Measurements from ENCODE around the gene KRTAP5-3. TPM values are rescaled to one million over a fixed set of nuclear protein-coding genes. Genes with fewer than 3 reads are reported as not detected.
"Not testable (repeated sequence)": the region's sequence is repeated elsewhere in the genome, so short reads cannot be mapped to it uniquely, and the experiment has no call there.

The KRTAP5-3 gene
- total RNA-seq, 1 donor from 2014 or later = not detected

DNA sequence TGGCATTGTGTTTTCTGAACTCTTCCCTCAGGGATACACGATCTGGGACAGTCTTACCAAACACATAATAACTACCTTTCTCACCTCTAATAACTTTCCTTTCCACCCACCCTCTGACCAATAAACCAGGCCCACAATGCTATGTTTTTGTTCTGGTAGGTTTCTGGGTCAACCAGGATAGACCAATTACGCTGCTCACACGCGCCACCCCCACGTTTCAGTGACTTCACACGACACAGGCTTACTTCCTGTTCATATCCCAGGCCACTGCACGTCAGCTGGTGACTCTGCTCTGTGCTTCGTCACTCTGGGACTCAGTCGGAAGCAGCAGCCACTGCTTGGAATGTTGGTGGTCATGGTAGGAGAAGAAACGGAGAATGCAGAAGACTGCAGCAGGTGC, 11.2 kb upstream of the KRTAP5-3 start:
- H3K4me3 Mint-ChIP-seq = no peak overlapping the region
- H4K20me1 ChIP-seq (ENCODE audit: low read depth) = no peaks in the 10 kb centered on the region
- DNase-seq (ENCODE audit: low spot score) = no peak
- H3K27ac Mint-ChIP-seq = no peak overlapping the region
- H3K9me3 Mint-ChIP-seq = peaks cover 4% of the 10 kb centered on the region
- no peak overlapping the region for H3K4me2 ChIP-seq
- TF ChIP-seq EZH2phosphoT487 (IDR thresholded peaks at IDR 0.05) (no peak), EZH2 (IDR thresholded peaks at IDR 0.05) (no peak), CTCF (IDR thresholded peaks at IDR 0.05) (no peak)
- H2AFZ ChIP-seq (replicated peaks) = no peak overlapping the region
- H3K36me3 Mint-ChIP-seq = no peaks in the 10 kb centered on the region
- peaks cover 3% of the 10 kb centered on the region for H3K4me1 Mint-ChIP-seq
- no peaks in the 10 kb centered on the region for H3F3A ChIP-seq (ENCODE audit: low read depth)
- no peaks in the 10 kb centered on the region for H3K9me3 ChIP-seq (ENCODE audit: low read depth)
- H3K27me3 ChIP-seq = peaks cover 12% of the 10 kb centered on the region
- no peak overlapping the region for H3K27ac ChIP-seq
- H3K4me3 ChIP-seq = no peak overlapping the region
- H3K9ac ChIP-seq = no peak overlapping the region
- H3K36me3 ChIP-seq = no peaks in the 10 kb centered on the region
- H3K27me3 Mint-ChIP-seq (ENCODE audit: insufficient read depth, low read depth) = peaks cover 23% of the 10 kb centered on the region
- no peaks in the 10 kb centered on the region for H3K4me1 ChIP-seq
- H3K79me2 ChIP-seq (ENCODE audit: low read depth) = no peaks in the 10 kb centered on the region

- Histone ChIP-seq H3K79me2 (ENCODE audit: low read depth) (no peaks in the 10 kb centered on the region), H3K4me1 (no peaks in the 10 kb centered on the region), H3K27me3 (peaks cover 12% of the 10 kb centered on the region), H3K9me3 (ENCODE audit: low read depth) (no peaks in the 10 kb centered on the region), H3F3A (ENCODE audit: low read depth) (no peaks in the 10 kb centered on the region), H3K27ac (no peak overlapping the region), H3K9ac (no peak overlapping the region), H2AFZ (replicated peaks) (no peak overlapping the region), H3K4me3 (no peak overlapping the region), H3K36me3 (no peaks in the 10 kb centered on the region), H3K4me2 (no peak overlapping the region), H4K20me1 (ENCODE audit: low read depth) (no peaks in the 10 kb centered on the region)
- no peaks in the 10 kb centered on the region for H3K36me3 Mint-ChIP-seq
- DNase-seq (ENCODE audit: low spot score) = no peak
- peaks cover 4% of the 10 kb centered on the region for H3K9me3 Mint-ChIP-seq
- H3K27me3 Mint-ChIP-seq (ENCODE audit: insufficient read depth, low read depth) = peaks cover 18% of the 10 kb centered on the region
- TF ChIP-seq EZH2 (IDR thresholded peaks at IDR 0.05) (no peak), EZH2phosphoT487 (IDR thresholded peaks at IDR 0.05) (no peak), CTCF (IDR thresholded peaks at IDR 0.05) (no peak)
- H3K27ac Mint-ChIP-seq = no peak overlapping the region
- H3K4me3 Mint-ChIP-seq = no peak overlapping the region
- H3K4me1 Mint-ChIP-seq = peaks cover 3% of the 10 kb centered on the region
These were observed 10.0 kb upstream of the KRTAP5-3 start for GRCh38 chr11:1618231-1618630.

DNA sequence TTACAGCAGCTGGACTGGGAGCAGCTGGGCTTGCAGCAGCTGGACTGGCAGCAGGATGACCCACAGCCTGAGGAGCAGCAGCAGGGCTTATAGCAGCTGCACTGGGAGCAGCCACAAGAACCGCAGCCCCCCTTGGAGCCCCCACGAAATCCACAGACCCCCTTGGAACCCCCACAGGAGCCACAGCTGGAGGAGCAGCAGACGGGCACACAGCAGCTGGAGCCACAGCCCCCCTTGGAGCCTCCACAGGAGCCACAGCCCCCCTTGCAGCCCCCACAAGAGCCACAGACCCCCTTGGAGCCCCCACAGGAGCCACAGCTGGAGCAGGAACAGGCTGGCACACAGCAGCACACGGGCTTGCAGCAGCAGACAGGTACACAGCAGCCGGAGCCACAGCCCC, 362 bp downstream of the KRTAP5-3 start:
- H3K9me3 Mint-ChIP-seq; H3K27ac ChIP-seq; H3K9me3 ChIP-seq (ENCODE audit: low read depth); H4K20me1 ChIP-seq (ENCODE audit: low read depth); DNase-seq (ENCODE audit: low spot score); H3K4me3 ChIP-seq; H3F3A ChIP-seq (ENCODE audit: low read depth); H3K9ac ChIP-seq; H3K79me2 ChIP-seq (ENCODE audit: low read depth); H3K4me1 ChIP-seq; H3K36me3 ChIP-seq; H3K4me3 Mint-ChIP-seq; H3K36me3 Mint-ChIP-seq; H2AFZ ChIP-seq (replicated peaks); H3K27me3 Mint-ChIP-seq (ENCODE audit: insufficient read depth, low read depth); H3K27ac Mint-ChIP-seq: not testable (repeated sequence)
- H3K4me1 Mint-ChIP-seq = peaks cover 17% of the 10 kb centered on the region
- H3K27me3 ChIP-seq = peaks cover 15% of the 10 kb centered on the region
- peak overlapping the region; percentile 49 for H3K4me2 ChIP-seq

DNA sequence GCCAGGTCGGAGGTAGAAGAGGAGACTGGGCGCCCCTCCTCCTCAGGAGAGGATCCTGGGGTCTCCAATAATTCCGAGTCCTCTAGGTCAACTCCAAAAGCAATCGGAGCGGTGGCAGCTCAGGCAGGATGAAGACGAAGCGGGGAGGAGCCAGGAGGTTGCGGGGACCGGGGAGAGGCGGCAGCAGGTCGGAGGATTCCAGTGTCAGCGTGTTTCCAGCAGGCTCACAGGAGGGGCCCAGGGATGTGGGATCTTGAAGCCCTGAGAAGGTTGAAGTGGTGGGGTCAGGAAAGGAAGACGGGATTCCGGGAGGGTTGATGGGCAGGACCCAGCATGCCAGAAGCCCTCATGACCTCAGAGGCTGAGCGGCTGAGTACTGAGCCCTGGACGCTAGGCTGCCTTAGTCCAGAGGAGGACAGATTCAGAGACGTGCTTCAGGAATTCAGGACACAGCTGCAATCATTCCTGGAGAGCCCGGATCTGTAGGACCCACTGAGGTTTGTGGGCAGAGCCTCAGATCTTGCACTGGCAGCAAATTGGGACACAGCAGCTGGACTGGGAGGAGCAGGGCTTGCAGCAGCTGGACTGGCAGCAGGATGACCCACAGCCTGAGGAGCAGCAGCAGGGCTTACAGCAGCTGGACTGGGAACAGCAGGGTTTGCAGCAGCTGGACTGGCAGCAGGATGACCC, 962 bp downstream of the KRTAP5-3 start:
- peaks cover 16% of the 10 kb centered on the region for H3K27me3 ChIP-seq
- H3K4me3 Mint-ChIP-seq = peak overlapping the region; percentile 78

DNA sequence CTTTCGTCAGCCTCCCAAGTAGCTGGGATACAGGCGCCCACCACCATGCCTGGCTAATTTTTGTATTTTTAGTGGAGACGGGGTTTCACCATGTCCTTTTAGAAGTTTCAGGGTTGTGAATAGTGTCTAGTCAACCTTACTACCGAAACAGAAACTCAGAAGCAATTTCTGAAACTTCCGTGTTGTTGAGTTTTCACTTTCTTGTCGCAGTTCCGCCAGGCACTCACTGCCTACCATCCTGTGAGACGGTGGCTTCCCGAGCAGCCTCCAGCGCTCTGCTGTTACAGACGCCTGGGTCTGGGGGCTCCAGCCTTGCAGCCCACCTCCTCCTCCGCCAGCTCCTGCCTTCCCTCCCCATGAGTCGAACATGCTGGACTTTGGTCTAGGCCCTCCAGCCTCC, 2.3 kb downstream of the KRTAP5-3 start:
- not testable (repeated sequence) for H3K27ac Mint-ChIP-seq; H2AFZ ChIP-seq (replicated peaks); H3K9ac ChIP-seq; H3K36me3 Mint-ChIP-seq; H4K20me1 ChIP-seq (ENCODE audit: low read depth); H3K27me3 Mint-ChIP-seq (ENCODE audit: insufficient read depth, low read depth); DNase-seq (ENCODE audit: low spot score); H3K9me3 ChIP-seq (ENCODE audit: low read depth); H3K4me3 ChIP-seq; H3K79me2 ChIP-seq (ENCODE audit: low read depth); H3K4me3 Mint-ChIP-seq; H3K9me3 Mint-ChIP-seq; H3K4me1 ChIP-seq; H3K36me3 ChIP-seq; H3K27ac ChIP-seq; H3F3A ChIP-seq (ENCODE audit: low read depth); H3K4me2 ChIP-seq
- peaks cover 15% of the 10 kb centered on the region for H3K4me1 Mint-ChIP-seq
- peaks cover 23% of the 10 kb centered on the region for H3K27me3 ChIP-seq

More for the DNA sequence above, 962 bp downstream of the KRTAP5-3 start:
- H4K20me1 ChIP-seq (ENCODE audit: low read depth); H3K36me3 ChIP-seq; H3K4me1 ChIP-seq; H3K9me3 ChIP-seq (ENCODE audit: low read depth); H3K36me3 Mint-ChIP-seq; H3K4me3 ChIP-seq; H3K9me3 Mint-ChIP-seq; H3F3A ChIP-seq (ENCODE audit: low read depth); H3K79me2 ChIP-seq (ENCODE audit: low read depth); H3K27ac ChIP-seq; H3K9ac ChIP-seq; H3K27ac Mint-ChIP-seq; H3K27me3 Mint-ChIP-seq (ENCODE audit: insufficient read depth, low read depth): not testable (repeated sequence)
- Histone ChIP-seq H2AFZ (replicated peaks) (peak overlapping the region; percentile 57), H3K4me2 (peak overlapping the region; percentile 49)
- DNase-seq (ENCODE audit: low spot score) = peak; percentile 30
- peaks cover 17% of the 10 kb centered on the region for H3K4me1 Mint-ChIP-seq
